Measurements from ENCODE around the gene LIPH. TPM values are rescaled to one million over a fixed set of nuclear protein-coding genes. Genes with fewer than 3 reads are reported as not detected.

Gene LIPH
- 10 to 100 TPM; 15.0 to 18.0 TPM for total RNA-seq
- 4.2 TPM for polyA plus RNA-seq (ENCODE audit: insufficient read depth, low read depth, low replicate concordance)
- long read RNA-seq, donor 1, full-length matches to known transcripts: 1 of 1 reads
- long read RNA-seq, donor 1, partial matches to known transcripts: 0 of 1 reads
- long read RNA-seq, donor 1, other reads (novel, unspliced or antisense): 0 of 1 reads
- long read RNA-seq, donor 2, full-length matches to known transcripts: 2 of 2 reads
- long read RNA-seq, donor 2, partial matches to known transcripts: 0 of 2 reads
- long read RNA-seq, donor 2, other reads (novel, unspliced or antisense): 0 of 2 reads

- H3K27ac ChIP-seq: no peak within 1 kb of the TSS
- 36 to 47% methylated on average over 6 of the region's 6 CpGs for WGBS, 2 donors
- intact Hi-C loops (cut with DNase I; ENCODE audit: low total_unique reads): no loop called here
- DNase-seq: peak; percentile 58
- H3K9me3 ChIP-seq: no peaks in the 10 kb centered on the region
- TF ChIP-seq CTCF (IDR thresholded peaks at IDR 0.05) (peak in 1 of 3 experiments; percentile 7), POLR2A (IDR thresholded peaks at IDR 0.05) (no peak)
- H3K4me1 ChIP-seq: peaks cover 14% of the 10 kb centered on the region
- H3K36me3 ChIP-seq (ENCODE audit: low read depth, missing control alignments): no peaks in the 10 kb centered on the region
- H3K27me3 ChIP-seq: no peaks in the 10 kb centered on the region
- H3K4me3 ChIP-seq: peak within 1 kb of the TSS in 1 of 2 donors; percentile 13
Observed at GRCh38 chr3:185552358-185552877, at the start of gene LIPH. TSS of gene LIPH (minus strand) at chr3:185552588. CDS start at chr3:185552471, 117 bp downstream.

GRCh38 chr3:185595526-185595925 is 43.1 kb upstream of the LIPH start:
- WGBS, 2 donors: 87 to 89% methylated on average over 4 of the region's 4 CpGs
- intact Hi-C loops (cut with DNase I; ENCODE audit: low total_unique reads): no loop called here

GRCh38 chr3:185594073-185594472 is 41.7 kb upstream of the LIPH start:
- intact Hi-C loops (cut with DNase I; ENCODE audit: low total_unique reads): no loop called here
- H3K27me3 ChIP-seq: no peaks in the 10 kb centered on the region
- H3K9me3 ChIP-seq: no peaks in the 10 kb centered on the region
- no peak for DNase-seq
- no peak for TF ChIP-seq CTCF (IDR thresholded peaks at IDR 0.05)
- no peak for TF ChIP-seq POLR2A (IDR thresholded peaks at IDR 0.05)
- WGBS, 2 donors: 76 to 81% methylated on average over 3 of the region's 3 CpGs
- H3K4me3 ChIP-seq: no peak overlapping the region
- H3K4me1 ChIP-seq: no peaks in the 10 kb centered on the region
- no peak overlapping the region for H3K27ac ChIP-seq
- no peaks in the 10 kb centered on the region for H3K36me3 ChIP-seq (ENCODE audit: low read depth, missing control alignments)

More at GRCh38 chr3:185595526-185595925, 43.1 kb upstream of the LIPH start:
- no peaks in the 10 kb centered on the region for H3K4me1 ChIP-seq
- no peak for DNase-seq
- no peaks in the 10 kb centered on the region for H3K27me3 ChIP-seq
- no peak overlapping the region for H3K4me3 ChIP-seq
- no peak overlapping the region for H3K27ac ChIP-seq
- no peaks in the 10 kb centered on the region for H3K36me3 ChIP-seq (ENCODE audit: low read depth, missing control alignments)
- TF ChIP-seq CTCF (IDR thresholded peaks at IDR 0.05) (no peak), POLR2A (IDR thresholded peaks at IDR 0.05) (no peak)
- H3K9me3 ChIP-seq: no peaks in the 10 kb centered on the region

- peak overlapping the region; percentile 85 to 100 for H3K4me3 ChIP-seq
- intact Hi-C loops (cut with DNase I; ENCODE audit: low total_unique reads): no loop called here
- H3K36me3 ChIP-seq (ENCODE audit: low read depth, missing control alignments): no peaks in the 10 kb centered on the region
- H3K9me3 ChIP-seq: no peaks in the 10 kb centered on the region
- TF ChIP-seq POLR2A (IDR thresholded peaks at IDR 0.05) (no peak), CTCF (IDR thresholded peaks at IDR 0.05) (no peak)
- WGBS, 2 donors: 0 to 1% methylated on average over 3 to 7 of the region's 7 CpGs
- no peaks in the 10 kb centered on the region for H3K27me3 ChIP-seq
- peaks cover 5% of the 10 kb centered on the region for H3K4me1 ChIP-seq
- peak overlapping the region; percentile 90 to 97 for H3K27ac ChIP-seq
- no peak for DNase-seq
Observed at GRCh38 chr3:185586686-185587039, 34.3 kb upstream of the LIPH start.

All from testis (tissue), 5 donors.